Stimulated activated CD4-positive, alpha-beta T cell treated with anti-CD3 and anti-CD28 coated beads, TNF-alpha, amount 100 ng/mL, for 48 hours (primary cell): Measurements from ENCODE around the gene PURA.
A peak's percentile ranks its signal among the peaks of the same experiment; 100 is the strongest.

ENCODE experiments used
- DNase-seq, 3 donors: peaks; one replicate each; pipeline ENCODE4 v3.0.0-alpha.2; 2020; ENCODE audit warnings: low read depth in 3 of 3

Gene PURA

GRCh38 chr5:140159014-140159927 is 45.4 kb downstream of the PURA start:
- DNase-seq = no peak

- DNase-seq = no peak
These were observed 48.4 kb downstream of the PURA start for GRCh38 chr5:140162275-140162674.

- no peak for DNase-seq
These were observed 48.9 kb downstream of the PURA start for GRCh38 chr5:140162781-140163180.

- no peak for DNase-seq
These were observed 51.4 kb downstream of the PURA start for GRCh38 chr5:140165101-140165922.

GRCh38 chr5:140165923-140166270 is 52.0 kb downstream of the PURA start:
- DNase-seq = no peak

GRCh38 chr5:140166911-140167310 is 53.0 kb downstream of the PURA start:
- DNase-seq = no peak

GRCh38 chr5:140168371-140168770 is 54.5 kb downstream of the PURA start:
- DNase-seq = no peak

GRCh38 chr5:140169410-140169809 is 55.5 kb downstream of the PURA start:
- DNase-seq = no peak

- DNase-seq = no peak
These were observed 58.6 kb downstream of the PURA start for GRCh38 chr5:140172483-140172882.

- DNase-seq = no peak
These were observed 60.1 kb downstream of the PURA start for GRCh38 chr5:140174014-140174413.

GRCh38 chr5:140174465-140175366 is 60.8 kb downstream of the PURA start, which contains the start of gene CYSTM1:
Gene CYSTM1 (plus strand): TSS chr5:140175188. CDS start chr5:140194466, 19,278 bp downstream.
- peak; percentile 87 to 94 (median 87) for DNase-seq
